ENCODE results near the gene UFC1.

Gene UFC1

GRCh38 chr1:161159087-161159912 lies 5.5 kb downstream of the UFC1 start, which contains the start of gene USP21:
USP21 (plus strand) TSS chr1:161159500; CDS start chr1:161160641, 1,141 bp downstream.
- FAIRE-seq (no peak), DNase-seq (ENCODE audit: insufficient read length, low spot score) (peak; percentile 100)
- no peak for TF ChIP-seq CTCF (IDR thresholded peaks at IDR 0.05; ENCODE audit: insufficient read depth, missing control alignments)

- DNase-seq (ENCODE audit: insufficient read length, low spot score) (no peak), FAIRE-seq (no peak)
- TF ChIP-seq CTCF (IDR thresholded peaks at IDR 0.05; ENCODE audit: insufficient read depth, missing control alignments): no peak
Observed at GRCh38 chr1:161159913-161160243, 6.1 kb downstream of the UFC1 start.

- FAIRE-seq (no peak), DNase-seq (ENCODE audit: insufficient read length, low spot score) (no peak)
- no peak for TF ChIP-seq CTCF (IDR thresholded peaks at IDR 0.05; ENCODE audit: insufficient read depth, missing control alignments)
Observed at GRCh38 chr1:161160671-161161145, 6.9 kb downstream of the UFC1 start.

GRCh38 chr1:161161652-161162051 lies 7.9 kb downstream of the UFC1 start:
- FAIRE-seq: no peak
- TF ChIP-seq CTCF (IDR thresholded peaks at IDR 0.05; ENCODE audit: insufficient read depth, missing control alignments): no peak
- DNase-seq (ENCODE audit: insufficient read length, low spot score): no peak

- DNase-seq (ENCODE audit: insufficient read length, low spot score) (no peak), FAIRE-seq (no peak)
- no peak for TF ChIP-seq CTCF (IDR thresholded peaks at IDR 0.05; ENCODE audit: insufficient read depth, missing control alignments)
Observed at GRCh38 chr1:161162052-161162451, 8.3 kb downstream of the UFC1 start.

- no peak for TF ChIP-seq CTCF (IDR thresholded peaks at IDR 0.05; ENCODE audit: insufficient read depth, missing control alignments)
- FAIRE-seq: no peak
- no peak for DNase-seq (ENCODE audit: insufficient read length, low spot score)
Observed at GRCh38 chr1:161162806-161163205, 9.0 kb downstream of the UFC1 start.

- FAIRE-seq: no peak
- DNase-seq (ENCODE audit: insufficient read length, low spot score): no peak
Observed at GRCh38 chr1:161163793-161164192, 10.0 kb downstream of the UFC1 start.

More at GRCh38 chr1:161163793-161164192, 10.0 kb downstream of the UFC1 start:
- TF ChIP-seq CTCF (IDR thresholded peaks at IDR 0.05; ENCODE audit: insufficient read depth, missing control alignments): no peak
